SK-N-SH (cell line): ENCODE measurements around the gene ARHGAP27.

Experiments used
- CTCF ChIP-seq: fragments of 200-600 bp; sonication (generic); IDR thresholded peaks from 2 replicates; pipeline ENCODE4 v1.6.1; 2017; ENCODE audit warnings: antibody characterized with exemption, mild to moderate bottlenecking, moderate library complexity
- EZH2phosphoT487 ChIP-seq: fragments of 200-600 bp; sonication (generic); IDR thresholded peaks from 2 replicates; pipeline ENCODE4 v1.6.1; 2017; ENCODE audit warnings: low read depth, mixed run types, mild to moderate bottlenecking, antibody characterized with exemption, moderate library complexity, borderline replicate concordance
- GABPA ChIP-seq: IDR thresholded peaks from 2 replicates; pipeline ENCODE4 v1.4.0; 2012; ENCODE audit warnings: low read depth, mild to moderate bottlenecking
- GATA2 ChIP-seq: sonication (generic); formaldehyde crosslinking; IDR thresholded peaks from 2 replicates; pipeline ENCODE4 v1.5.0; 2020; ENCODE audit warnings: mild to moderate bottlenecking, missing genetic modification reagents
- JUND ChIP-seq: IDR thresholded peaks from 2 replicates; pipeline ENCODE4 v1.4.0; 2012
- NRF1 ChIP-seq: IDR thresholded peaks from 2 replicates; pipeline ENCODE4 v1.6.1; 2012; ENCODE audit warnings: low read depth, mild to moderate bottlenecking, low read length
- RAD21 ChIP-seq: IDR thresholded peaks from 2 replicates; pipeline ENCODE4 v1.6.1; 2012; ENCODE audit warnings: mild to moderate bottlenecking, low read length
- RFX5 ChIP-seq: IDR thresholded peaks from 2 replicates; pipeline ENCODE4 v1.6.1; 2012; ENCODE audit warnings: mild to moderate bottlenecking, improper control_type of control experiment, low read length
- SIN3A ChIP-seq: IDR thresholded peaks from 2 replicates; pipeline ENCODE4 v1.6.1; 2012; ENCODE audit warnings: low read depth, mild to moderate bottlenecking, low read length, moderate library complexity, borderline replicate concordance
- TAF1 ChIP-seq: IDR thresholded peaks from 2 replicates; pipeline ENCODE4 v1.6.1; 2012; ENCODE audit warnings: low read depth, mild to moderate bottlenecking, low read length, moderate library complexity, borderline replicate concordance
- YY1 ChIP-seq: IDR thresholded peaks from 2 replicates; pipeline ENCODE4 v1.4.0; 2012; ENCODE audit warnings: low read depth, mild to moderate bottlenecking
- ZBTB33 ChIP-seq: IDR thresholded peaks from 2 replicates; pipeline ENCODE4 v1.4.0; 2012; ENCODE audit warnings: low read depth, borderline replicate concordance
- TF ChIP-seq, protein P1 (sequence below): IDR thresholded peaks from 2 replicates; pipeline ENCODE4 v1.6.1; 2012; ENCODE audit warnings: mild to moderate bottlenecking, low read depth, low read length, moderate library complexity
- TF ChIP-seq, protein P2 (sequence below): IDR thresholded peaks from 2 replicates; pipeline ENCODE4 v1.4.0; 2012; ENCODE audit warnings: low read depth

- no peak for TF ChIP-seq CTCF
- TF ChIP-seq JUND, result no peak
- TF ChIP-seq TAF1, result no peak
- no peak for TF ChIP-seq YY1
- TF ChIP-seq SIN3A, result no peak
- TF ChIP-seq ZBTB33, result no peak
- TF ChIP-seq, protein P1, sequence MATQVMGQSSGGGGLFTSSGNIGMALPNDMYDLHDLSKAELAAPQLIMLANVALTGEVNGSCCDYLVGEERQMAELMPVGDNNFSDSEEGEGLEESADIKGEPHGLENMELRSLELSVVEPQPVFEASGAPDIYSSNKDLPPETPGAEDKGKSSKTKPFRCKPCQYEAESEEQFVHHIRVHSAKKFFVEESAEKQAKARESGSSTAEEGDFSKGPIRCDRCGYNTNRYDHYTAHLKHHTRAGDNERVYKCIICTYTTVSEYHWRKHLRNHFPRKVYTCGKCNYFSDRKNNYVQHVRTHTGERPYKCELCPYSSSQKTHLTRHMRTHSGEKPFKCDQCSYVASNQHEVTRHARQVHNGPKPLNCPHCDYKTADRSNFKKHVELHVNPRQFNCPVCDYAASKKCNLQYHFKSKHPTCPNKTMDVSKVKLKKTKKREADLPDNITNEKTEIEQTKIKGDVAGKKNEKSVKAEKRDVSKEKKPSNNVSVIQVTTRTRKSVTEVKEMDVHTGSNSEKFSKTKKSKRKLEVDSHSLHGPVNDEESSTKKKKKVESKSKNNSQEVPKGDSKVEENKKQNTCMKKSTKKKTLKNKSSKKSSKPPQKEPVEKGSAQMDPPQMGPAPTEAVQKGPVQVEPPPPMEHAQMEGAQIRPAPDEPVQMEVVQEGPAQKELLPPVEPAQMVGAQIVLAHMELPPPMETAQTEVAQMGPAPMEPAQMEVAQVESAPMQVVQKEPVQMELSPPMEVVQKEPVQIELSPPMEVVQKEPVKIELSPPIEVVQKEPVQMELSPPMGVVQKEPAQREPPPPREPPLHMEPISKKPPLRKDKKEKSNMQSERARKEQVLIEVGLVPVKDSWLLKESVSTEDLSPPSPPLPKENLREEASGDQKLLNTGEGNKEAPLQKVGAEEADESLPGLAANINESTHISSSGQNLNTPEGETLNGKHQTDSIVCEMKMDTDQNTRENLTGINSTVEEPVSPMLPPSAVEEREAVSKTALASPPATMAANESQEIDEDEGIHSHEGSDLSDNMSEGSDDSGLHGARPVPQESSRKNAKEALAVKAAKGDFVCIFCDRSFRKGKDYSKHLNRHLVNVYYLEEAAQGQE, result no peak
- no peak for TF ChIP-seq EZH2phosphoT487
- TF ChIP-seq GABPA, result no peak
- TF ChIP-seq, protein P2, sequence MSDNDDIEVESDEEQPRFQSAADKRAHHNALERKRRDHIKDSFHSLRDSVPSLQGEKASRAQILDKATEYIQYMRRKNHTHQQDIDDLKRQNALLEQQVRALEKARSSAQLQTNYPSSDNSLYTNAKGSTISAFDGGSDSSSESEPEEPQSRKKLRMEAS, result no peak
- no peak for TF ChIP-seq RFX5
- no peak for TF ChIP-seq RAD21
- TF ChIP-seq NRF1, result no peak
- no peak for TF ChIP-seq GATA2 (CRISPR knock-in tag)
These were observed 64.0 kb downstream of the ARHGAP27 start for GRCh38 chr17:45368651-45369050.
